SU-DHL-6 (cell line): Measurements from ENCODE around the gene FNDC11.

ENCODE experiments used
- H2AFZ ChIP-seq: fragments of 200-600 bp; sonication (generic); 2 replicates; pipeline ENCODE4 v1.6.1; 2014; ENCODE audit warnings: low read depth, mild to moderate bottlenecking, moderate library complexity, mixed read lengths, antibody characterized with exemption, low read length; ENCODE audit not compliant: severe bottlenecking
- H3F3A ChIP-seq: fragments of 200-600 bp; shearing (Covaris generic); 2 replicates; pipeline ENCODE4 v1.6.0; 2016; ENCODE audit warnings: antibody characterized with exemption, mild to moderate bottlenecking; ENCODE audit not compliant: insufficient read depth
- H3K27ac ChIP-seq: fragments of 200-600 bp; sonication (generic); 2 replicates; pipeline ENCODE4 v1.5.1; 2016; ENCODE audit warnings: low read depth, mild to moderate bottlenecking, low read length, moderate library complexity, mixed read lengths
- H3K27me3 ChIP-seq: fragments of 200-600 bp; sonication (generic), shearing (Covaris generic); 2 replicates; pipeline ENCODE4 v1.6.0; 2014; ENCODE audit warnings: mild to moderate bottlenecking, low read length
- H3K36me3 ChIP-seq: fragments of 200-600 bp; sonication (generic); 2 replicates; pipeline ENCODE4 v1.6.1; 2014; ENCODE audit warnings: mild to moderate bottlenecking, low read length, mixed read lengths
- H3K4me2 ChIP-seq: fragments of 300-600, 200-600 bp; shearing (Covaris generic), sonication (generic); 2 replicates; pipeline ENCODE4 v1.6.0; 2014; ENCODE audit warnings: low read length, low read depth, mild to moderate bottlenecking; ENCODE audit not compliant: poor library complexity, severe bottlenecking
- H3K4me3 ChIP-seq: fragments of 200-600 bp; sonication (generic); 2 replicates; pipeline ENCODE4 v1.5.1; 2014; ENCODE audit warnings: antibody characterized with exemption, low read length, mild to moderate bottlenecking, mixed read lengths; ENCODE audit not compliant: insufficient read depth, poor library complexity, severe bottlenecking
- H3K79me2 ChIP-seq: fragments of 200-600 bp; sonication (generic); 2 replicates; pipeline ENCODE4 v1.6.1; 2014; ENCODE audit warnings: mild to moderate bottlenecking, low read length, moderate library complexity; ENCODE audit not compliant: insufficient read depth
- H3K9ac ChIP-seq: fragments of 200-600 bp; sonication (generic); 2 replicates; pipeline ENCODE4 v1.7.0; 2014; ENCODE audit warnings: mild to moderate bottlenecking, low read length
- H3K9me2 ChIP-seq: fragments of 200-600 bp; sonication (generic); replicated peaks from 2 replicates; pipeline ENCODE4 v1.6.1; 2014; ENCODE audit warnings: low read length; ENCODE audit not compliant: insufficient read depth
- H3K9me3 ChIP-seq: fragments of 200-600 bp; sonication (generic); 2 replicates; pipeline ENCODE4 v1.6.1; 2014; ENCODE audit warnings: low read length, mixed read lengths; ENCODE audit not compliant: insufficient read depth
- H4K20me1 ChIP-seq: fragments of 200-600 bp; sonication (generic); 2 replicates; pipeline ENCODE4 v1.6.1; 2014; ENCODE audit warnings: low read depth, mild to moderate bottlenecking, antibody characterized with exemption, low read length, moderate library complexity, mixed read lengths
- CTCF ChIP-seq: fragments of 200-600 bp; sonication (generic); IDR thresholded peaks from one replicate; pipeline ENCODE4 v1.5.1; 2017; ENCODE audit warnings: antibody characterized with exemption, mild to moderate bottlenecking, low read length, moderate library complexity; ENCODE audit not compliant: insufficient read depth, poor library complexity, severe bottlenecking
- EZH2phosphoT487 ChIP-seq: fragments of 200-600 bp; sonication (generic), shearing (Covaris generic); conservative IDR thresholded peaks from 2 replicates; pipeline ENCODE4 v1.6.1; 2018; ENCODE audit warnings: mild to moderate bottlenecking, antibody characterized with exemption, low read length, moderate library complexity, mixed read lengths

FNDC11 gene

GRCh38 chr20:63545814-63546213, 8.1 kb upstream of the FNDC11 start:
- Histone ChIP-seq H3K27me3 (no peaks in the 10 kb centered on the region), H3K4me3 (no peak overlapping the region), H3F3A (no peaks in the 10 kb centered on the region), H3K79me2 (no peaks in the 10 kb centered on the region), H3K4me2 (no peak overlapping the region), H2AFZ (no peak overlapping the region), H4K20me1 (no peaks in the 10 kb centered on the region; the same call in 1 of the 2 replicates), H3K9ac (no peak overlapping the region), H3K9me3 (no peaks in the 10 kb centered on the region), H3K9me2 (no peaks in the 10 kb centered on the region), H3K27ac (no peak overlapping the region), H3K36me3 (no peaks in the 10 kb centered on the region)
- TF ChIP-seq EZH2phosphoT487 = no peak
- TF ChIP-seq CTCF = no peak

DNA sequence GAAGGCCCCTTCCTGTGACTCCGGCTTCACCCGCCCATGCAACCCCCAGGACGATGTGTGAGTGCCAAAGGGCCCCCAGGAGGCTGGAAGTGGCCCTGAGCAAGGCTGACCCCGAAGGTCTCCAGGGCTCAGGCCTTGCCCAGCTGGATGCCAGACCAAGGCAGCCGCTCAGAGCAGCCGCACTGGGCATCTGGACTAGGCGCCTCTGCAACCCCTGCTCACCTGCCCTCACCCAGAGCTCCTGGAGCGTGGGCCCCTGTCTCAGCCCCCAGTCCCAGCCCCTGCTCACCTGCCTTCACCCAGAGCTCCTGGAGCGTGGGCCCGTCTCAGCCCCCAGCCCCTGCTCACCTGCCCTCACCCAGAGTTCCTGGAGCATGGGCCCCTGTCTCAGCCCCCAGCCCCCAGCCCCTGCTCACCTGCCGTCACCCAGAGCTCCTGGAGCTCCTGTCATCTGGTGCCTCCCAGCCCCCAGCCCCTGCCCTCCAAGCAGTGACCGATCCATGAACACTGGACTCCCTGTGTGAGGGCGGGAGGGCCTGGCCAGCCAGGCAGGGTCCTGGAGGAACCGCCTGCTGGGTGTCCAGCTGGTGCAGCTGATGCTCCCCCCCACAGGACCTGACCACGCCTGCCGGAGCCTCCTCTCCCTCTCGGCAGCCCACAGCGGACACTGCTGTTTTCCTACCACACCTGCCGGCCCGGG, 7.6 kb upstream of the FNDC11 start:
- no peak overlapping the region for H3K4me2 ChIP-seq
- H3K36me3 ChIP-seq = no peaks in the 10 kb centered on the region
- no peaks in the 10 kb centered on the region for H3K79me2 ChIP-seq
- no peak for TF ChIP-seq EZH2phosphoT487
- H4K20me1 ChIP-seq = no peaks in the 10 kb centered on the region; the same call in 1 of the 2 replicates
- no peak overlapping the region for H3K4me3 ChIP-seq
- H3K27ac ChIP-seq = no peak overlapping the region
- H3K9me3 ChIP-seq = no peaks in the 10 kb centered on the region
- H3K9ac ChIP-seq = no peak overlapping the region
- H3F3A ChIP-seq = no peaks in the 10 kb centered on the region
- no peaks in the 10 kb centered on the region for H3K9me2 ChIP-seq
- no peaks in the 10 kb centered on the region for H3K27me3 ChIP-seq
- H2AFZ ChIP-seq = no peak overlapping the region

DNA sequence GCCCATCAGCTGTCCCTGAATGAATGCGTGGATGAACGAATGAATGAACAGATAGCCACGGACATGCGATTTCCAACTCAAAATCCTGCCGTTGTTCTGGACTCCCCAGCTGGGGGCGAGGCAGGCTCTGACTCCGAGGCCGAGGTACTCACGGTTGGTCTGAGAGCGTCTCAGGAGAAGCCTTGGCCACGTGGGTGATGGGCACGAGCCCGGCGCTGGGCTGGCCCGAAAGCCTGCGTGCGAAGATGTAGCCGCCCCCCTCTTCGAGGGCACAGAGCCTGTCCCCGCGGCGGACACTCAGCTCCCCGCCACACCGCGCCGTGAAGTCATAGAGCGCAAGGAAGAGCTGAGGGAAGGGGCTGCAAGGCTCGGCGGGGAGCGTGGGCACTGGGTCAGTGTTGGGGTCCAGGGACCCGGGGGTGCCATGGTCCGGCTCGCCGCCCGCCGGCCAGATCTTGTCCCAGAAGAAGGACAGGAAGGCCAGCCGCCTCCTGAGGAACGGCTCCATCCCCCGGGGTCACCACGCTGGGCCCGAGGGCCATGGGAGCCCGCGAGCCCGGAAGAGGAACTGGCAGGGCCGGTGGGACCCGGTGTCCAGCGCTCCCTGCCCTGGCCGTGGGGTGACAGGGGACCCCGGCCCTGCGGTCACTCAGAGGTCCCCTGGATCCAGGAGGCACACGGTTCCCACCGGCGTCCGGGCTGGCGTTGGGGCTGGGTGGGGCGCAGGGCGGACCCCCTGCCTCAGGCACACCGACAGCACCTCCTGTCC, 6.8 kb upstream of the FNDC11 start:
- Histone ChIP-seq H3K9ac (no peak overlapping the region), H3K36me3 (no peaks in the 10 kb centered on the region), H4K20me1 (no peaks in the 10 kb centered on the region; the same call in 1 of the 2 replicates), H3F3A (no peaks in the 10 kb centered on the region), H3K4me3 (no peak overlapping the region), H3K4me2 (no peak overlapping the region), H3K27me3 (no peaks in the 10 kb centered on the region), H3K27ac (no peak overlapping the region), H3K79me2 (no peaks in the 10 kb centered on the region), H3K9me2 (no peaks in the 10 kb centered on the region), H2AFZ (no peak overlapping the region), H3K9me3 (no peaks in the 10 kb centered on the region)
- TF ChIP-seq CTCF (no peak), EZH2phosphoT487 (no peak)
